Activated B cell treated with CpG ODN at 0.5 μM for 24 hours (primary cell): ENCODE measurements around the gene CCSER2. TPM values are rescaled to one million over a fixed set of nuclear protein-coding genes. Genes with fewer than 3 reads are reported as not detected.

Source experiments
- ATAC-seq: fragments of 200-7000 bp; cut with Tn5 transposase; one replicate; pipeline ENCODE4 v1.10.0; 2021; ENCODE audit warnings: low read depth, mild to moderate bottlenecking, moderate library complexity
- CTCF ChIA-PET: fragments of 350-600 bp; sonication (Branson Sonifier 250); formaldehyde crosslinking; loops from one replicate; lab custom pipeline; 2021; ENCODE audit warnings: antibody characterized with exemption; lab: Charles Lee
- POLR2A ChIA-PET: fragments of 350-600 bp; sonication (Branson Sonifier 250); formaldehyde crosslinking; loops from one replicate; lab custom pipeline; 2021; ENCODE audit warnings: antibody characterized with exemption; lab: Charles Lee
- DNase-seq: peaks from one replicate; pipeline ENCODE4 v3.0.0; 2022
- H3K27ac Mint-ChIP-seq: one replicate; pipeline ENCODE4 v1.8.0; 2020; ENCODE audit warnings: mixed read lengths
- H3K27me3 Mint-ChIP-seq: one replicate; pipeline ENCODE4 v1.8.0; 2021; ENCODE audit warnings: mixed read lengths
- H3K36me3 Mint-ChIP-seq: one replicate; pipeline ENCODE4 v1.8.0; 2021; ENCODE audit warnings: low read depth, mixed read lengths
- H3K4me1 Mint-ChIP-seq: one replicate; pipeline ENCODE4 v1.8.0; 2021; ENCODE audit warnings: mixed read lengths
- H3K4me3 Mint-ChIP-seq: one replicate; pipeline ENCODE4 v1.8.0; 2020; ENCODE audit warnings: mild to moderate bottlenecking, mixed read lengths
- H3K9me3 Mint-ChIP-seq: one replicate; pipeline ENCODE4 v1.8.0; 2020; ENCODE audit warnings: mixed read lengths
- CTCF ChIP-seq: fragments of 200-600 bp; IDR thresholded peaks from one replicate; pipeline ENCODE4 v1.8.0; 2022; ENCODE audit warnings: antibody characterized with exemption, mild to moderate bottlenecking
- intact Hi-C: fragments of 100-400 bp; cut with micrococcal nuclease; formaldehyde crosslinking; loops from one replicate; pipeline ENCODE4 v1.15.1; 2024
- total RNA-seq: library from RNA; stranded (reverse); gene quantifications from 2 replicates; pipeline ENCODE4 v1.2.3, GENCODE V29; 2022

The CCSER2 gene
- total RNA-seq, 1 donor from 2014 or later = 57.1 TPM

GRCh38 chr10:84542522-84543490 is 214.4 kb downstream of the CCSER2 start:
- ChIA-PET CTCF (interaction anchor here (9.9 kb wide), 1 partner anchor 277 kb away, joined by 207 read pairs; no protein-coding TSS in a partner anchor), POLR2A (no interaction called here)
- no peak for TF ChIP-seq CTCF
- intact Hi-C loops = no loop called here
- Mint-ChIP-seq H3K4me1 (peaks cover 5% of the 10 kb centered on the region), H3K36me3 (no peaks in the 10 kb centered on the region), H3K9me3 (no peaks in the 10 kb centered on the region), H3K27me3 (peaks cover 33% of the 10 kb centered on the region), H3K27ac (no peak overlapping the region), H3K4me3 (no peak overlapping the region)
- ATAC-seq (no peak), DNase-seq (no peak)

GRCh38 chr10:84543948-84544347 is 215.6 kb downstream of the CCSER2 start:
- no peak for TF ChIP-seq CTCF
- intact Hi-C loops = no loop called here
- Mint-ChIP-seq H3K27ac (no peak overlapping the region), H3K4me1 (peaks cover 5% of the 10 kb centered on the region), H3K36me3 (no peaks in the 10 kb centered on the region), H3K4me3 (no peak overlapping the region), H3K27me3 (peaks cover 38% of the 10 kb centered on the region), H3K9me3 (no peaks in the 10 kb centered on the region)
- POLR2A ChIA-PET = no interaction called here
- CTCF ChIA-PET = no interaction called here
- DNase-seq (no peak), ATAC-seq (no peak)

GRCh38 chr10:84545651-84546050 is 217.3 kb downstream of the CCSER2 start:
- Mint-ChIP-seq H3K27ac (no peak overlapping the region), H3K36me3 (no peaks in the 10 kb centered on the region), H3K4me3 (no peak overlapping the region), H3K4me1 (peaks cover 5% of the 10 kb centered on the region), H3K9me3 (no peaks in the 10 kb centered on the region), H3K27me3 (peaks cover 35% of the 10 kb centered on the region)
- DNase-seq (no peak), ATAC-seq (no peak)
- POLR2A ChIA-PET = no interaction called here
- no peak for TF ChIP-seq CTCF
- intact Hi-C loops = no loop called here
- CTCF ChIA-PET = no interaction called here

GRCh38 chr10:84546609-84547008 is 218.2 kb downstream of the CCSER2 start:
- DNase-seq = no peak
- no peak overlapping the region for H3K4me3 Mint-ChIP-seq
- no peaks in the 10 kb centered on the region for H3K9me3 Mint-ChIP-seq
- POLR2A ChIA-PET = no interaction called here
- H3K4me1 Mint-ChIP-seq = no peaks in the 10 kb centered on the region
- H3K27ac Mint-ChIP-seq = no peak overlapping the region
- intact Hi-C loops = no loop called here
- CTCF ChIA-PET = no interaction called here
- peaks cover 29% of the 10 kb centered on the region for H3K27me3 Mint-ChIP-seq
- TF ChIP-seq CTCF = no peak
- ATAC-seq = no peak
- no peaks in the 10 kb centered on the region for H3K36me3 Mint-ChIP-seq

- no peak for ATAC-seq
- H3K4me1 Mint-ChIP-seq = no peaks in the 10 kb centered on the region
- H3K9me3 Mint-ChIP-seq = no peaks in the 10 kb centered on the region
- no peak for TF ChIP-seq CTCF
- no peaks in the 10 kb centered on the region for H3K36me3 Mint-ChIP-seq
- H3K27me3 Mint-ChIP-seq = peaks cover 22% of the 10 kb centered on the region
- no peak for DNase-seq
- ChIA-PET POLR2A (no interaction called here), CTCF (no interaction called here)
- no peak overlapping the region for H3K27ac Mint-ChIP-seq
- no peak overlapping the region for H3K4me3 Mint-ChIP-seq
- intact Hi-C loops = no loop called here
Observed at GRCh38 chr10:84547616-84548015, 219.2 kb downstream of the CCSER2 start.
